Lower leg skin (tissue), 4 donors: ENCODE measurements around the gene MME. TPM values are rescaled to one million over a fixed set of nuclear protein-coding genes. Genes with fewer than 3 reads are reported as not detected.
"Not testable (repeated sequence)": the region's sequence is repeated elsewhere in the genome, so short reads cannot be mapped to it uniquely, and the experiment has no call there.

Experiments
- DNase-seq, 2 donors: peaks; one replicate each; pipeline ENCODE4 v3.0.0-alpha.2; 2019; ENCODE audit warnings: low spot score in 2 of 2
- H3K4me3 ChIP-seq: fragments of 200-600 bp; sonication (generic); 2 replicates; pipeline ENCODE4 v1.5.1; 2017; ENCODE audit warnings: mild to moderate bottlenecking, low read depth; ENCODE audit not compliant: poor library complexity, severe bottlenecking
- POLR2A ChIP-seq, 2 donors: fragments of 450-650 bp; IDR thresholded peaks; one replicate each; pipeline ENCODE4 v1.6.1; 2016 to 2017; ENCODE audit warnings: antibody characterized with exemption in 2 of 2, mild to moderate bottlenecking in 1 of 2, moderate library complexity in 1 of 2
- WGBS, 2 donors: methylation state at CpG; one replicate each; pipeline ENCODE4 v1.1.5; 2018; 5-methylcytosine and 5-hydroxymethylcytosine counted together
- intact Hi-C: fragments of 100-400 bp; cut with DNase I; formaldehyde crosslinking; loops from one replicate; pipeline ENCODE4 v1.15.0; 2023; ENCODE audit warnings: low total_unique reads
- total RNA-seq, 4 donors: library from RNA; depleted of rRNA; stranded (reverse); fragments of >200 nt; gene quantifications; one replicate each; pipeline ENCODE4 v1.1.0, GENCODE V29; 2016
- TF ChIP-seq, protein P1 (sequence below), 3 donors: fragments of 450-650 bp; IDR thresholded peaks; one replicate each; pipeline ENCODE4 v1.5.1; 2016; ENCODE audit warnings: antibody characterized with exemption in 3 of 3, mild to moderate bottlenecking in 3 of 3, moderate library complexity in 2 of 3

The MME gene
- total RNA-seq, 4 donors from 2014 or later = 3.8 to 11.0 (median 9.6) TPM

DNA sequence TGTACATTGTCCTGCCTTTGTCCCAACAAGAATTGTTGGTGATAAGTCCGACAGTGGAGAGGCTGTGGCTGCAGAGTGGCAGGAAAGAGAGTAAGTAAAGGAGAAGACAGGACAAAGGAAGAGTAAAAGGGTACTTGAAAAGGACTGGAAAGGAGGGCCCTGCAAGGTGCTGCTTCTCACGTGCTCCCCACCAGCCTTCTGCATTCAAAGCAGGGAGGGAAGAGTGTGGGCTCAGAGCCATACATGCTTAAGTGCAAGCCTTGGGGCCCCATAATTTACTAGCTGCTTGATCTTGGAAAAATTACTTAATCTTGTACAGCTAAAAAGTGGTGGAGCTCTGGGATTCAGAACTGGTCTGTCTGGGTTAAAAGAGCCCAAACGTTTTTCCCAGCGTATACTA is 29.9 kb downstream of the MME start:
- 44 to 60% methylated on average over 4 of the region's 4 CpGs for WGBS, 2 donors
- intact Hi-C loops = no loop called here
- TF ChIP-seq POLR2A (IDR thresholded peaks at IDR 0.05) = no peak
- TF ChIP-seq, protein P1, sequence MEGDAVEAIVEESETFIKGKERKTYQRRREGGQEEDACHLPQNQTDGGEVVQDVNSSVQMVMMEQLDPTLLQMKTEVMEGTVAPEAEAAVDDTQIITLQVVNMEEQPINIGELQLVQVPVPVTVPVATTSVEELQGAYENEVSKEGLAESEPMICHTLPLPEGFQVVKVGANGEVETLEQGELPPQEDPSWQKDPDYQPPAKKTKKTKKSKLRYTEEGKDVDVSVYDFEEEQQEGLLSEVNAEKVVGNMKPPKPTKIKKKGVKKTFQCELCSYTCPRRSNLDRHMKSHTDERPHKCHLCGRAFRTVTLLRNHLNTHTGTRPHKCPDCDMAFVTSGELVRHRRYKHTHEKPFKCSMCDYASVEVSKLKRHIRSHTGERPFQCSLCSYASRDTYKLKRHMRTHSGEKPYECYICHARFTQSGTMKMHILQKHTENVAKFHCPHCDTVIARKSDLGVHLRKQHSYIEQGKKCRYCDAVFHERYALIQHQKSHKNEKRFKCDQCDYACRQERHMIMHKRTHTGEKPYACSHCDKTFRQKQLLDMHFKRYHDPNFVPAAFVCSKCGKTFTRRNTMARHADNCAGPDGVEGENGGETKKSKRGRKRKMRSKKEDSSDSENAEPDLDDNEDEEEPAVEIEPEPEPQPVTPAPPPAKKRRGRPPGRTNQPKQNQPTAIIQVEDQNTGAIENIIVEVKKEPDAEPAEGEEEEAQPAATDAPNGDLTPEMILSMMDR (IDR thresholded peaks at IDR 0.05) = no peak
- no peak for DNase-seq
- no peak overlapping the region for H3K4me3 ChIP-seq

DNA sequence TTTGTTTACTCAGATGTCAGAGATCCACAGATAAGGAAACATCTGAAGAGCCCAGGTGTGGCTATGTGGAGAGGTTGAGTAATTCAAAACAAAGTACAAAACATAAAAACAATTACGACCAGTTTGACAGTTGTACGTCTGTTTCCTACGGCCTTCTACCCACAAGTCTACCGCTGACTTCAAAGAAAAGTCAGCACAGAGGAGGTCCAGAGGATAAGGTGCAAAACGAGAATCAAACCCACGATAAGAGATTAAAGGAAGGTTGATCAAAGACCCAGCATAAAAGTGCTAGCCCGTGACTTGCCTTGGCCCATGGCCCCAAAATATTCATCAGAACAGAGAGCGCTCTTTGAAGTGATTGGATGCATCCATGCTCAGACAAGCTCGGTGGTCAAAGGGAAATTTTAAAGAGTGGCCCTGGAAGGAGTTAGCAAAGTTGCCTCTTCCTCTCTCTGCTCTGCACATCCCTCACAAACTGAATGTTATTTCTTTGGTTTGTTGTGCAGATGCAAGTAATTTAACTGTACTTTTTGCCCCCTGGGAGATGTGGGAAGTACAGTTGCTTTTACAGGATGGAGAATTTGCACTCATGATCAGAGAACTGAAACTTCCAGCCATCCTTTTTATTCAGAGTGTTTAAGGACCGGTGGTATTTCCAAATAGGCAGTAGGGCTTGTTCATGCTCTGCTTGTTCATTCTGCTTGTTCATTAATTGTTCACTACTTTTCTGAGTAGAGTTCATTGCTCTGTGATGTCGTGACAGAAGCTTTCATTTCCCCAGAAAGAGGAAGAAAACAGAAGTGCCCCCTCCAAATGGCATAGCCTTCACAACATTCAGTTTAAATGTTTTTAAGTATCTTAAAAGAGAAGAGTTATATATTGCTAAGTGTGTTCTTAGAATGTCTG is 31.1 kb downstream of the MME start:
- H3K4me3 ChIP-seq = no peak overlapping the region
- WGBS, 2 donors = 56 to 63% methylated on average over 11 of the region's 11 CpGs
- no peak for TF ChIP-seq POLR2A (IDR thresholded peaks at IDR 0.05)
- TF ChIP-seq, protein P1 (IDR thresholded peaks at IDR 0.05) = no peak
- DNase-seq = no peak
- intact Hi-C loops = no loop called here

DNA sequence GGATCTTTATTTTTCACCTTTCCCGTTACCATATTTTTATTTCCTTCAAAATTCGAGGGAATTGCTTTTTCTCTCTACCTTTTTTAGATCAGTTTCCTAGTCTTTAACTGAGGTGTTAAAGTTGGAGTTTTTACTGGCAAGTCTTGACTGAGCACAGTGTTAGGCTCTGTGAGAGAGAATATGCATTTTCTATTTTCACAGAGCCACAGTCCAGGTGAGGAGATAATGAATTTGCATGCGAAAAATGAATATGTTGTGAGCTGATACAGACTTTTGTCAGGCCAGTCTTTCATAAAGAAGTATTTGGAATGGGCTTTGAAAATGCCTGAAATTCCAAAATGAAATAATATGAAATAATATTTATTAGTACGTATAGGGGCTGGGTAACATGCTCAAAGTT is 31.9 kb downstream of the MME start:
- TF ChIP-seq POLR2A (IDR thresholded peaks at IDR 0.05) = no peak
- TF ChIP-seq, protein P1 (IDR thresholded peaks at IDR 0.05) = no peak
- intact Hi-C loops = no loop called here
- WGBS, 2 donors = 68 to 72% methylated on average over 4 of the region's 4 CpGs
- no peak for DNase-seq
- H3K4me3 ChIP-seq = no peak overlapping the region

- no peak for TF ChIP-seq POLR2A (IDR thresholded peaks at IDR 0.05)
- TF ChIP-seq, protein P1 (IDR thresholded peaks at IDR 0.05) = no peak
- 85 to 86% methylated on average over 5 of the region's 5 CpGs for WGBS, 2 donors
- intact Hi-C loops = no loop called here
- no peak for DNase-seq
- H3K4me3 ChIP-seq = no peak overlapping the region
Observed at GRCh38 chr3:155112661-155113389, 32.7 kb downstream of the MME start.

DNA sequence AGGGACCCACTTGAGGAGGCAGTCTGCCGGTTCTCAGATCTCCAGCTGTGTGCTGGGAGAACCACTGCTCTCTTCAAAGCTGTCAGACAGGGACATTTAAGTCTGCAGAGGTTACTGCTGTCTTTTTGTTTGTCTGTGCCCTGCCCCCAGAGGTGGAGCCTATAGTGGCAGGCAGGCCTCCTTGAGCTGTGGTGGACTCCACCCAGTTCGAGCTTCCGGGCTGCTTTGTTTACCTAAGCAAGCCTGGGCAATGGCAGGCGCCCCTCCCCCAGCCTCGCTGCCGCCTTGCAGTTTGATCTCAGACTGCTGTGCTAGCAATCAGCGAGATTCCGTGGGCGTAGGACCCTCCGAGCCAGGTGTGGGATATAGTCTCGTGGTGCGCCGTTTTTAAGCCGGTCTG is 44.6 kb downstream of the MME start:
- intact Hi-C loops = loop anchor here (5.0 kb wide), 1 partner anchor 1062 kb away; no protein-coding TSS in a partner anchor
- 20% methylated on average over 2 of the region's 14 CpGs; no CpG with 5 or more reads in 1 of the 2 donors for WGBS, 2 donors
- DNase-seq, H3K4me3 ChIP-seq: not testable (repeated sequence)

GRCh38 chr3:155129396-155129795 is 49.3 kb downstream of the MME start:
- WGBS, 2 donors = 80 to 81% methylated on average over 2 of the region's 2 CpGs
- TF ChIP-seq POLR2A (IDR thresholded peaks at IDR 0.05) = no peak
- TF ChIP-seq, protein P1 (IDR thresholded peaks at IDR 0.05) = no peak
- no peak overlapping the region for H3K4me3 ChIP-seq
- no peak for DNase-seq
- intact Hi-C loops = loop anchor here (5.0 kb wide), 1 partner anchor 1067 kb away; no protein-coding TSS in a partner anchor
